ENCODE measurements around the gene AIFM3. TPM values are rescaled to one million over a fixed set of nuclear protein-coding genes. Genes with fewer than 3 reads are reported as not detected.

AIFM3 gene
- total RNA-seq (1 to 10 TPM in 2 of 5 donors, under 1 TPM in 3; 0.33 to 1.7 (median 0.66) TPM), total RNA-seq (0.05 to 0.76 (median 0.34) reads per million in 29 experiments)
- total RNA-seq (2013), result 0.37 TPM

DNA sequence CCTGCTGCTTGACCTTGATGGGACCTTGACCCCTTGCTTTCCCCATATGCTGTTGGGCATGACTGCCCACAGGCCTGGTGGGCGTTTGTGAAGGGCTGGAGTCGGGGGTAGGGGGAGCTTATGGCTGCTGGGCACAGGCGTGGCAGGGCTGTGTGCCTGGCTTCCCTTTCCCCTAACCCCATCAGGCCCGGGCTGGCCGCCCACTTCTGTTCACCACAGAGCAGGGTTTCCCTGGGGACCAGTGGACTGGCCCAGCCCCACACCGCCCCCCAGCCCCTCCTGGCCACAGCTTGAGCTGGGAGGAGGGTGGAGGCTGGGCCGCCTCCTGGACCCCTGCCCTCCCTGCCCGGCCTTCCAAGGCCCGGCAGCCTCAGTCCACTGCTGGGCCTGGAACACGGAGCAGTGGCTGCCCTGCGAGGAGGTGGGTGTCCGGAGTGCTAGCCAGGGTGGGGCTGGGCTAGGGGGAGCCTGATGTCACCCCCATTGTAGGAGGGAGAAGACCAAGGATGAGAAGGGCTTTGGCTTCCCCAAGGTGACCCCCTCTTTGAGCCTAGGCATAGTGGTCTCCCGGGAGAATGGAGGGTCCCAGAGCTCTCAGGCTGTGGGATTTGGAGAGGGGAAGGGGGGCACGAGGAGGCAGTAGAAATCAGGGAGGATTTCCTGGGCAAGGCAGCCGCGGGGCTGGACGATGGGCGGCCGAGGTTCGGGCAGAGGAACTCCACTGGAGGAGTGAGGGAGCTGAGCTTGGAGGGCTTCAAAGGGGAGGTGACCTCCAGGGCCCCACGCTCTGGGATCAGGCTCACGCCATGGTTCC is at the start of gene AIFM3:
AIFM3 (plus strand) TSS at position 373 of the 814 bp plus-strand sequence. CDS start 690 bp downstream, outside the sequence.
- Histone ChIP-seq H3K4me3 (ENCODE audit: control insufficient read depth in 1 of 2, extremely low read depth in 1 of 2, low read length in 1 of 2) (no peak within 1 kb of the TSS), H3K27ac (ENCODE audit: low read length) (no peak within 1 kb of the TSS), H3K36me3 (ENCODE audit: control insufficient read depth in 2 of 2, extremely low read depth in 1 of 2, insufficient read depth in 1 of 2, low read length in 1 of 2) (no peaks in the 10 kb centered on the region), H3K4me1 (ENCODE audit: control insufficient read depth in 1 of 2, extremely low read depth in 1 of 2, insufficient read depth in 2 of 2, low read length in 2 of 2) (peaks cover 2 to 20% of the 10 kb centered on the region in 2 experiments), H3K9me3 (no peaks in the 10 kb centered on the region), H3K27me3 (replicated peaks in 1 of 2; ENCODE audit: control insufficient read depth in 2 of 2, extremely low read depth in 1 of 2, insufficient read depth in 2 of 2, low read length in 1 of 2) (peaks cover 2 to 37% of the 10 kb centered on the region in 2 experiments)
- ATAC-seq (replicated peaks in 1 of 4) (no peak), DNase-seq (no peak)
- 89% methylated on average over 13 of the region's 22 CpGs for WGBS (ENCODE audit: insufficient coverage)
- POLR2A ChIA-PET, result no interaction called here
- Mint-ChIP-seq H3K4me1 (peaks cover 9 to 12% (median 12%) of the 10 kb centered on the region in 3 donors), H3K36me3 (no peaks in the 10 kb centered on the region), H3K27me3 (peaks cover 8 to 11% of the 10 kb centered on the region in 2 donors), H3K4me3 (peak within 1 kb of the TSS in 1 of 3 donors; percentile 49), H3K27ac (no peak within 1 kb of the TSS), H3K9me3 (no peaks in the 10 kb centered on the region)
- CTCF ChIA-PET, result interaction anchor here in 1 of 2 donors (0.6 kb wide), 1 partner anchor 60 kb away, joined by 5 read pairs; no protein-coding TSS in a partner anchor

- Histone ChIP-seq H3K27ac (ENCODE audit: low read length) (no peak overlapping the region), H3K9me3 (no peaks in the 10 kb centered on the region), H3K27me3 (replicated peaks in 1 of 2; ENCODE audit: control insufficient read depth in 2 of 2, extremely low read depth in 1 of 2, insufficient read depth in 2 of 2, low read length in 1 of 2) (no peaks in the 10 kb centered on the region), H3K36me3 (ENCODE audit: control insufficient read depth in 2 of 2, extremely low read depth in 1 of 2, insufficient read depth in 1 of 2, low read length in 1 of 2) (no peaks in the 10 kb centered on the region), H3K4me3 (ENCODE audit: control insufficient read depth in 1 of 2, extremely low read depth in 1 of 2, low read length in 1 of 2) (peak overlapping the region; percentile 74 to 86), H3K4me1 (ENCODE audit: control insufficient read depth in 1 of 2, extremely low read depth in 1 of 2, insufficient read depth in 2 of 2, low read length in 2 of 2) (peaks cover 27 to 43% of the 10 kb centered on the region in 2 experiments)
- 0% methylated on average over 1 of the region's 19 CpGs for WGBS (ENCODE audit: insufficient coverage)
- no peaks in the 10 kb centered on the region for H3K27me3 Mint-ChIP-seq
- DNase-seq (no peak), ATAC-seq (replicated peaks in 1 of 4) (no peak)
- ChIA-PET POLR2A (no interaction called here), CTCF (no interaction called here)
- peak overlapping the region; percentile 88 to 91 for H3K27ac Mint-ChIP-seq
- H3K4me1 Mint-ChIP-seq, result peaks cover 46 to 50% (median 47%) of the 10 kb centered on the region in 3 donors
- H3K9me3 Mint-ChIP-seq, result no peaks in the 10 kb centered on the region
- H3K36me3 Mint-ChIP-seq, result peaks cover 3% of the 10 kb centered on the region
- peak overlapping the region; percentile 95 to 97 (median 97) for H3K4me3 Mint-ChIP-seq
Observed at GRCh38 chr22:20918663-20919218, 48.3 kb upstream of the AIFM3 start.

GRCh38 chr22:20919718-20920117 is 47.3 kb upstream of the AIFM3 start:
- ATAC-seq (replicated peaks in 1 of 4), result no peak
- no peaks in the 10 kb centered on the region for H3K9me3 ChIP-seq
- ChIA-PET CTCF (interaction anchor here in 1 of 2 donors (0.6 kb wide), 1 partner anchor 711 kb away, joined by 3 read pairs; no protein-coding TSS in a partner anchor), POLR2A (interaction anchor here in 1 of 2 donors (0.7 kb wide), 1 partner anchor 46 kb away, joined by 4 read pairs; no protein-coding TSS in a partner anchor)
- no peaks in the 10 kb centered on the region for H3K27me3 Mint-ChIP-seq
- no peaks in the 10 kb centered on the region for H3K27me3 ChIP-seq (replicated peaks in 1 of 2; ENCODE audit: control insufficient read depth in 2 of 2, extremely low read depth in 1 of 2, insufficient read depth in 2 of 2, low read length in 1 of 2)
- peaks cover 53 to 60% (median 53%) of the 10 kb centered on the region in 3 donors for H3K4me1 Mint-ChIP-seq
- no peak overlapping the region for H3K27ac ChIP-seq (ENCODE audit: low read length)
- no CpG with 5 or more reads among the region's 4 CpGs for WGBS (ENCODE audit: insufficient coverage)
- peak overlapping the region; percentile 35 to 86 for H3K4me3 ChIP-seq (ENCODE audit: control insufficient read depth in 1 of 2, extremely low read depth in 1 of 2, low read length in 1 of 2)
- peak overlapping the region; percentile 95 to 97 (median 97) for H3K4me3 Mint-ChIP-seq
- H3K36me3 ChIP-seq (ENCODE audit: control insufficient read depth in 2 of 2, extremely low read depth in 1 of 2, insufficient read depth in 1 of 2, low read length in 1 of 2), result no peaks in the 10 kb centered on the region
- H3K27ac Mint-ChIP-seq, result peak overlapping the region in 1 of 2 donors; percentile 12
- H3K9me3 Mint-ChIP-seq, result no peaks in the 10 kb centered on the region
- no peak for DNase-seq
- peaks cover 8% of the 10 kb centered on the region for H3K36me3 Mint-ChIP-seq
- H3K4me1 ChIP-seq (ENCODE audit: control insufficient read depth in 1 of 2, extremely low read depth in 1 of 2, insufficient read depth in 2 of 2, low read length in 2 of 2), result peaks cover 30 to 53% of the 10 kb centered on the region in 2 experiments

DNA sequence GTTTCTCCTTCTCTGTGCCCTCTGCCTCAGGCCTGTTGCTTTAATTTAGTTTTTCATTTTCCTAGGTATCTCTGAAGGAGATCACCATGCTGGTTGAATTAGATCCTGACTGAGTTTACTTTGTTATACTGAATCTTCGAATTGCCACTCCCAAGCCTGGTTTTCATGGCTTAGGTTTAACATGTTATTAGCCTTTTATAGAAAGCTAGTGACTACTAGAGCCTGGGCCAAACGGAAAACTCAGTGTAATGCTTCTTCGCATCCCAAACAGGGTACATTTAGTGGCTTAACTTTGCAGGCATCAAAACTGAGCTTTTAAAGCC is 46.2 kb upstream of the AIFM3 start:
- Mint-ChIP-seq H3K4me1 (peaks cover 63 to 68% (median 64%) of the 10 kb centered on the region in 3 donors), H3K9me3 (no peaks in the 10 kb centered on the region), H3K36me3 (peaks cover 13% of the 10 kb centered on the region), H3K4me3 (peak overlapping the region; percentile 95 to 97 (median 97)), H3K27ac (peak overlapping the region; percentile 9 to 12), H3K27me3 (no peaks in the 10 kb centered on the region)
- H3K27me3 ChIP-seq (replicated peaks in 1 of 2; ENCODE audit: control insufficient read depth in 2 of 2, extremely low read depth in 1 of 2, insufficient read depth in 2 of 2, low read length in 1 of 2), result no peaks in the 10 kb centered on the region
- ChIA-PET POLR2A (interaction anchor here in 1 of 2 donors (1.1 kb wide), 1 partner anchor 11 kb away, joined by 3 read pairs; no protein-coding TSS in a partner anchor), CTCF (interaction anchor here in 1 of 2 donors (0.6 kb wide), 1 partner anchor 109 kb away, joined by 3 read pairs; no protein-coding TSS in a partner anchor)
- H3K9me3 ChIP-seq, result no peaks in the 10 kb centered on the region
- ATAC-seq (replicated peaks in 1 of 4) (no peak), DNase-seq (no peak)
- H3K36me3 ChIP-seq (ENCODE audit: control insufficient read depth in 2 of 2, extremely low read depth in 1 of 2, insufficient read depth in 1 of 2, low read length in 1 of 2), result no peaks in the 10 kb centered on the region
- peak overlapping the region; percentile 35 to 86 for H3K4me3 ChIP-seq (ENCODE audit: control insufficient read depth in 1 of 2, extremely low read depth in 1 of 2, low read length in 1 of 2)
- H3K4me1 ChIP-seq (ENCODE audit: control insufficient read depth in 1 of 2, extremely low read depth in 1 of 2, insufficient read depth in 2 of 2, low read length in 2 of 2), result peaks cover 30 to 61% of the 10 kb centered on the region in 2 experiments
- 21% methylated on average over 2 of the region's 3 CpGs for WGBS (ENCODE audit: insufficient coverage)
- H3K27ac ChIP-seq (ENCODE audit: low read length), result no peak overlapping the region

GRCh38 chr22:20922141-20922751 is 44.8 kb upstream of the AIFM3 start:
- ChIA-PET POLR2A (interaction anchor here in 1 of 2 donors (0.7 kb wide), 1 partner anchor 27 kb away, joined by 5 read pairs; no protein-coding TSS in a partner anchor), CTCF (interaction anchor here in 1 of 2 donors (1.2 kb wide), 1 partner anchor 112 kb away, joined by 5 read pairs; no protein-coding TSS in a partner anchor)
- ATAC-seq (replicated peaks in 1 of 4) (no peak), DNase-seq (no peak)
- no peaks in the 10 kb centered on the region for H3K9me3 Mint-ChIP-seq
- Histone ChIP-seq H3K27ac (ENCODE audit: low read length) (no peak overlapping the region), H3K4me1 (ENCODE audit: control insufficient read depth in 1 of 2, extremely low read depth in 1 of 2, insufficient read depth in 2 of 2, low read length in 2 of 2) (peaks cover 30 to 63% of the 10 kb centered on the region in 2 experiments), H3K36me3 (ENCODE audit: control insufficient read depth in 2 of 2, extremely low read depth in 1 of 2, insufficient read depth in 1 of 2, low read length in 1 of 2) (peaks cover 0 to 5% of the 10 kb centered on the region in 2 donors), H3K4me3 (ENCODE audit: control insufficient read depth in 1 of 2, extremely low read depth in 1 of 2, low read length in 1 of 2) (no peak overlapping the region), H3K9me3 (no peaks in the 10 kb centered on the region), H3K27me3 (replicated peaks in 1 of 2; ENCODE audit: control insufficient read depth in 2 of 2, extremely low read depth in 1 of 2, insufficient read depth in 2 of 2, low read length in 1 of 2) (no peaks in the 10 kb centered on the region)
- H3K4me1 Mint-ChIP-seq, result peaks cover 64 to 66% (median 65%) of the 10 kb centered on the region in 3 donors
- peaks cover 18% of the 10 kb centered on the region for H3K36me3 Mint-ChIP-seq
- H3K4me3 Mint-ChIP-seq, result peak overlapping the region; percentile 22 to 95 (median 57)
- no peaks in the 10 kb centered on the region for H3K27me3 Mint-ChIP-seq
- WGBS (ENCODE audit: insufficient coverage), result 83% methylated on average over 1 of the region's 3 CpGs
- H3K27ac Mint-ChIP-seq, result peak overlapping the region in 1 of 2 donors; percentile 52

- ChIA-PET CTCF (interaction anchor here in 1 of 2 donors (0.6 to 1.2 kb wide), 2 partner anchors 9 to 466 kb away, joined by 4 to 6 read pairs; partner anchors contain the start of gene CRKL), POLR2A (no interaction called here)
- H3K4me1 ChIP-seq (ENCODE audit: control insufficient read depth in 1 of 2, extremely low read depth in 1 of 2, insufficient read depth in 2 of 2, low read length in 2 of 2), result peaks cover 12 to 73% of the 10 kb centered on the region in 2 experiments
- no peak for ATAC-seq (replicated peaks in 1 of 4)
- peaks cover 69 to 71% (median 70%) of the 10 kb centered on the region in 3 donors for H3K4me1 Mint-ChIP-seq
- DNase-seq, result no peak
- no peaks in the 10 kb centered on the region for H3K9me3 ChIP-seq
- no peak overlapping the region for H3K27ac Mint-ChIP-seq
- 82% methylated on average over 2 of the region's 2 CpGs for WGBS (ENCODE audit: insufficient coverage)
- no peak overlapping the region for H3K27ac ChIP-seq (ENCODE audit: low read length)
- peak overlapping the region in 1 of 3 donors; percentile 38 for H3K4me3 Mint-ChIP-seq
- H3K36me3 ChIP-seq (ENCODE audit: control insufficient read depth in 2 of 2, extremely low read depth in 1 of 2, insufficient read depth in 1 of 2, low read length in 1 of 2), result peaks cover 0 to 5% of the 10 kb centered on the region in 2 donors
- peaks cover 25% of the 10 kb centered on the region for H3K36me3 Mint-ChIP-seq
- no peaks in the 10 kb centered on the region for H3K27me3 ChIP-seq (replicated peaks in 1 of 2; ENCODE audit: control insufficient read depth in 2 of 2, extremely low read depth in 1 of 2, insufficient read depth in 2 of 2, low read length in 1 of 2)
- H3K4me3 ChIP-seq (ENCODE audit: control insufficient read depth in 1 of 2, extremely low read depth in 1 of 2, low read length in 1 of 2), result no peak overlapping the region
- no peaks in the 10 kb centered on the region for H3K27me3 Mint-ChIP-seq
- H3K9me3 Mint-ChIP-seq, result no peaks in the 10 kb centered on the region
Observed at GRCh38 chr22:20926243-20926642, 40.8 kb upstream of the AIFM3 start.

Data from T-cell (primary cell).